Measurements from ENCODE around the gene CYP4F3.
"Not testable (repeated sequence)": the region's sequence is repeated elsewhere in the genome, so short reads cannot be mapped to it uniquely, and the experiment has no call there.

The CYP4F3 gene

DNA sequence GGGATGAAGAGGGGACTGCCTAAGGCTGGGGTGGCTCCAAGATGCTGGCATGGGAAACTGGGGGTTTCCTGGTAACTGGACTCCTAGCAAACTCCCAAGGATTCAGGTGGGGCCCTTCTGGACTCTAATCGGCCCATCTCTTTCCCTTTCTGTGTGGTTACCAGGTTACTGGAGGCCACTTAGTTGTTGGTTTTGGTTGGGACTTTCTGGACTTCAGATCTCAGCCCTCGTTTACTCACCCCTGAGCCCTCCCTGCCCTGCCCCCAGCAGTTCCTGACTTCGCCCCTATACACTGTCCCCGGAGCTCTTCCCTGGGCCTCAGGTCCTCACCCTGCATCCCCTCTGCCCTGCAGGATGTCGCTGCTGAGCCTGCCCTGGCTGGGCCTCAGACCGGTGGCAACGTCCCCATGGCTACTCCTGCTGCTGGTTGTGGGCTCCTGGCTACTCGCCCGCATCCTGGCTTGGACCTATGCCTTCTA lies 32.5 kb downstream of the CYP4F3 start:
- CTCF ChIA-PET, result no interaction called here
- DNase-seq (ENCODE audit: low spot score), result no peak
- peak overlapping the region; percentile 90 for H3K27ac ChIP-seq
- TF ChIP-seq, protein P1, sequence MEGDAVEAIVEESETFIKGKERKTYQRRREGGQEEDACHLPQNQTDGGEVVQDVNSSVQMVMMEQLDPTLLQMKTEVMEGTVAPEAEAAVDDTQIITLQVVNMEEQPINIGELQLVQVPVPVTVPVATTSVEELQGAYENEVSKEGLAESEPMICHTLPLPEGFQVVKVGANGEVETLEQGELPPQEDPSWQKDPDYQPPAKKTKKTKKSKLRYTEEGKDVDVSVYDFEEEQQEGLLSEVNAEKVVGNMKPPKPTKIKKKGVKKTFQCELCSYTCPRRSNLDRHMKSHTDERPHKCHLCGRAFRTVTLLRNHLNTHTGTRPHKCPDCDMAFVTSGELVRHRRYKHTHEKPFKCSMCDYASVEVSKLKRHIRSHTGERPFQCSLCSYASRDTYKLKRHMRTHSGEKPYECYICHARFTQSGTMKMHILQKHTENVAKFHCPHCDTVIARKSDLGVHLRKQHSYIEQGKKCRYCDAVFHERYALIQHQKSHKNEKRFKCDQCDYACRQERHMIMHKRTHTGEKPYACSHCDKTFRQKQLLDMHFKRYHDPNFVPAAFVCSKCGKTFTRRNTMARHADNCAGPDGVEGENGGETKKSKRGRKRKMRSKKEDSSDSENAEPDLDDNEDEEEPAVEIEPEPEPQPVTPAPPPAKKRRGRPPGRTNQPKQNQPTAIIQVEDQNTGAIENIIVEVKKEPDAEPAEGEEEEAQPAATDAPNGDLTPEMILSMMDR (conservative IDR thresholded peaks at IDR 0.05; ENCODE audit: low read depth), result no peak
- POLR2A ChIA-PET (ENCODE audit: low non-redundant PET), result no interaction called here

DNA sequence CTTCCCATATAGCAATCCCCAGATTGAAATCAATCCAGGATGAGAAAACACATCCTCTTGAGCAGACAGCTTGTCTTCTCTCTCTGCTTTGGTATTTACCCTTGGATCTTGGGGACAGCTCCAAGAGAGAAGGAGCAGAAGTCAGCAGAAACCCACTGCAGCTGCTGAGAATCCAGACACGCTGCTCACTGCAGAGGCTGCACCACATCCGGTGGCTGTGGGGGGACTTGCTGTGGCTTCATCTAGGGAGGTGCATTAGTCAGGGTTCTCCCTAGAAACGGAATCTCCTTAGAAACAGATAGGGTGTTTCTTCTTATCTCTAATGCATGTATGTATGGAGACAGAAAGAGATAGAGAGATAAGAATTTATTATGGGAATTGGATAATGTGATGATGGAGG lies 34.9 kb downstream of the CYP4F3 start:
- TF ChIP-seq, protein P1 (conservative IDR thresholded peaks at IDR 0.05; ENCODE audit: low read depth), result no peak
- no peak overlapping the region for H3K27ac ChIP-seq
- ChIA-PET POLR2A (ENCODE audit: low non-redundant PET) (no interaction called here), CTCF (no interaction called here)
- no peak for DNase-seq (ENCODE audit: low spot score)

DNA sequence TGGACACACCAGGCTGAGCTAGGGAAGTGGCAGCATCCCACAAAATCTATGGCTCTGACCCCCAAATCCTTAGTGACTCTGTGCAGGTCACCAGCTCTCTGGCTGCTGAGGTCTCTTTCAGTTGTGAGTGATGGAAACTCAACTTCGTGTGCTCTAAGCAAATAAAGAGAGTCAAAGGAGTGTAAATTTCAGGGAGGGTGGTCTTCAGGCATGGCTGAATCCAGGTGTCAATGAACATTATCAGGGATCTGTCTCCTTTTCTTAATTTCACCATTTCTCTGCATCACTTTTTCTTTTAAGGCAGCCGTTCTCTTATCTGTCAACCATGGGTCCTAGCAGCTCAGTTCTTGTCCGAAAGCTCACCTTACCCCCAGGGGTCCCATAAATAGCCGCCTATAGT lies 38.4 kb downstream of the CYP4F3 start:
- DNase-seq (ENCODE audit: low spot score), result no peak
- ChIA-PET POLR2A (ENCODE audit: low non-redundant PET) (no interaction called here), CTCF (no interaction called here)
- H3K27ac ChIP-seq, result no peak overlapping the region
- TF ChIP-seq, protein P1 (conservative IDR thresholded peaks at IDR 0.05; ENCODE audit: low read depth), result no peak

- DNase-seq (ENCODE audit: low spot score); CTCF ChIA-PET; POLR2A ChIA-PET (ENCODE audit: low non-redundant PET); H3K27ac ChIP-seq: not testable (repeated sequence)
Measured at GRCh38 chr19:15679865-15680264, 39.2 kb downstream of the CYP4F3 start.

- no peak overlapping the region for H3K27ac ChIP-seq
- CTCF ChIA-PET, result no interaction called here
- TF ChIP-seq, protein P1 (conservative IDR thresholded peaks at IDR 0.05; ENCODE audit: low read depth), result no peak
- no peak for DNase-seq (ENCODE audit: low spot score)
- POLR2A ChIA-PET (ENCODE audit: low non-redundant PET), result no interaction called here
Measured at GRCh38 chr19:15680478-15681322, 40.0 kb downstream of the CYP4F3 start.

- H3K27ac ChIP-seq, result no peak overlapping the region
- ChIA-PET POLR2A (ENCODE audit: low non-redundant PET) (no interaction called here), CTCF (interaction anchor here (0.5 kb wide), 1 partner anchor 186 kb away, joined by 3 read pairs; no protein-coding TSS in a partner anchor)
- TF ChIP-seq, protein P1 (conservative IDR thresholded peaks at IDR 0.05; ENCODE audit: low read depth), result no peak
- DNase-seq (ENCODE audit: low spot score), result no peak
Measured at GRCh38 chr19:15683411-15683810, 42.7 kb downstream of the CYP4F3 start.

DNA sequence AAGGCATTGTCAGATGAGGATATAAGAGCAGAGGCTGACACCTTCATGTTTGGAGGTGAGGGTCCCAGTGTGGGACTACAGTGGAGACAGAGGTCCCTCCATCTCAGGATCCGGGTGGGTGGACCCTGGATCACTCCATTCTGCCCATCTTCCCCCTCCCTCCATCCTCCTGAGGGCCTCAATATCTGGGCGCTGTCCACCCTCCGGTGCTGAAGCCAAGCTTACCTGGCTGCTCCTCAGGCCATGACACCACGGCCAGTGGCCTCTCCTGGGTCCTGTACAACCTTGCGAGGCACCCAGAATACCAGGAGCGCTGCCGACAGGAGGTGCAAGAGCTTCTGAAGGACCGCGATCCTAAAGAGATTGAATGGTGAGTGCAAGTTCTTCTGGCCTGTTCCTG lies 44.1 kb downstream of the CYP4F3 start:
- ChIA-PET CTCF (no interaction called here), POLR2A (ENCODE audit: low non-redundant PET) (no interaction called here)
- TF ChIP-seq, protein P1 (conservative IDR thresholded peaks at IDR 0.05; ENCODE audit: low read depth), result no peak

More for the DNA sequence above, 44.1 kb downstream of the CYP4F3 start:
- DNase-seq (ENCODE audit: low spot score), result peak; percentile 28
- no peak overlapping the region for H3K27ac ChIP-seq

Measured in RWPE1 (cell line).